ENCODE measurements around the gene CCDC158.
"Not testable (repeated sequence)": the region's sequence is repeated elsewhere in the genome, so short reads cannot be mapped to it uniquely, and the experiment has no call there.

Gene CCDC158

GRCh38 chr4:76420762-76421581 lies at the start of gene CCDC158:
Gene CCDC158, minus strand, starts transcription at chr4:76421141. Its CDS starts 17,934 bp downstream, at chr4:76403207.
- DNase-seq: no peak

GRCh38 chr4:76470532-76470931 lies 49.6 kb upstream of the CCDC158 start:
- no peak for DNase-seq

DNA sequence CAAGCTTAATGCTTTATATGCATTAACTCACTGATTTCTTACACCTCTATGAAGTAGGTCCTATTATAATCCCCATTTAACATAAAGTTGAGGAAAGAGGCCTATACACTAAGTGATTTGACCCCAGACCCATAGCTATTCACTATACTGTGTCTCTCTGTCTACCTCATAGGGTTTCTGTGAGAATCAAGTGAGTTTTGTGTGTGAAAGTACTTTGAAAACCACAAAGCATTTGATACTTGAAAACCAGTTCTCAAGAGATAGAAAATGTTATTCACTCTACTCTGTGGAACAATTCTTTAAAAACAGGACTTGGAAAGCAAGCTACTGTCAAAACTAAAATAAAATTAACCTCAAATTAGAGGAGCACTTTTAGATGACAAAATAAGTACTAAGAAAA lies 49.1 kb upstream of the CCDC158 start:
- no peak for DNase-seq

- DNase-seq: no peak
Measured at GRCh38 chr4:76463568-76463967, 42.6 kb upstream of the CCDC158 start.

GRCh38 chr4:76459291-76459723 lies 38.4 kb upstream of the CCDC158 start:
- DNase-seq: no peak

- no peak for DNase-seq
Measured at GRCh38 chr4:76458825-76459224, 37.9 kb upstream of the CCDC158 start.

- DNase-seq: no peak
Measured at GRCh38 chr4:76458297-76458696, 37.4 kb upstream of the CCDC158 start.

GRCh38 chr4:76457885-76458284 lies 36.9 kb upstream of the CCDC158 start:
- no peak for DNase-seq

DNA sequence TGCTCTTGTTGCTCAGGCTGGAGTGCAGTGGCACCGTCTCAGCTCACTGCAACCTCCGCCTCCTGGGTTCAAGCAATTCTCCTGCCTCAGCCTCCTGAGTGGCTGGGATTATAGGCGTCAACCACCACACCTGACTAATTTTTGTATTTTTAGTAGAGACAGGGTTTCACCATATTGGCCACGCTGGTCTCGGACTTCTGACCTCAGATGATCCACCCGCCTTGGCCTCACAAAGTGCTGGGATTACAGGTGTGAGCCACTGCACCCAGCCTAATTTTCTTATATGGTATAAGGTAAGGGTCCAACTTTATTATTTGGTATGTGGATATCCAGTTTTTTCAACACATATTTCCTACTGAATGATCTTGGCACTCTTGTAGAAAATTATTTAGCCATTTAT lies 33.1 kb upstream of the CCDC158 start:
- not testable (repeated sequence) for DNase-seq

DNA sequence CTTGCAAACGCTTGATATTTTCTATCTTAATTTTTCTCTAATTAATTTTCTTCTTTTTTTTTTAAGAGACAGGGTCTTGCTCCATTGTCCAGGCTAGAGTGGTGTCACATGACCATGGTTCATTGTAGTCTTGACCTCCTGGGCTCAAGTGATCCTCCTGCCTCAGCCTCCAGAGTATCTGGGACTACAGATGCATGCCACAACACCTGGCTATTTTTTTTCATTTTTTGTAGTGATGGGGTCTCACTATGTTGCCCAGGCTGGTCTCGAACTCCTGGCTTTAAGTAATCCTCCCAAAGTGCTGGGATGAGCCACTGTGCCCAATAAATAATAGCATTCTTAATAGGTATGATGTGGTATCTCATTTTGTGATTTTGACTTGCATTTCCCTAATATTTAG lies 32.3 kb upstream of the CCDC158 start:
- no peak for DNase-seq

GRCh38 chr4:76449833-76450232 lies 28.9 kb upstream of the CCDC158 start:
- DNase-seq: no peak

DNA sequence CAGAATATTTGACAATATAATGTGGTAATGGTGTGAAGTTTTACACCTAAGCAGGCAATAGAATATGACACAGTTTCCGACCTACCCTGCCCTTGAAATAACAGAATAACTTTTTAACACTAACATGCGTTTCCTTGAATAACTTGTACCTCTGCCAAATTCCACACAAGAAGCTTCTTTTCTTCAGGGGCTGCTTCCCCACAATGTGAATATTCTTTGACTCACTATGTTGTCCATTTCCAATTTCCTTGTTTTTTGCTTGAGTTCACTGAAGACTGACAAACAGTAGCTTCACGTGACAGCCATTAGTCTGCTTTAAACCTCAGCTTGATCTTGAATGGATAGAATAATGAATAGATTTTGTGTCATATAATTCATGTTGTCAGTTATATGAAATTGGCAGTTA lies 28.4 kb upstream of the CCDC158 start:
- DNase-seq: no peak

DNA sequence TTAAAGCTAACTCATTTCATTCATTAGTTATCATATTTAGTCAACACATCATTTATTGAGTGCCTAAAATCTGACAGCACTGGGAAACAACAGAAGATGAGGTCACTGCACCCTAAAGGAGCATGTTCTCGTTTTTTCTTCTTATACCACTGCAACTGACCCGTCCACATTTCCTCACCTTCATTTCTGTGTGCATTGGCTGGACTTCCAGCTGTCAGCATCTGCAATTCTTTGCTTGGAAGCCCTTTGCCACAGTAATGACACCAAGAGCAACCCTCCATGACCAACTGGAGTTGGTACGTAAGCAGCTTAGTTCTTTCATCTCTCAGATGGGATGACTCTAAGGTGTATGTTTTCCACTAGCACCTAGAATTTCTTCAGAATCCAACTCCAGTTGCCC lies 27.3 kb upstream of the CCDC158 start:
- no peak for DNase-seq

DNA sequence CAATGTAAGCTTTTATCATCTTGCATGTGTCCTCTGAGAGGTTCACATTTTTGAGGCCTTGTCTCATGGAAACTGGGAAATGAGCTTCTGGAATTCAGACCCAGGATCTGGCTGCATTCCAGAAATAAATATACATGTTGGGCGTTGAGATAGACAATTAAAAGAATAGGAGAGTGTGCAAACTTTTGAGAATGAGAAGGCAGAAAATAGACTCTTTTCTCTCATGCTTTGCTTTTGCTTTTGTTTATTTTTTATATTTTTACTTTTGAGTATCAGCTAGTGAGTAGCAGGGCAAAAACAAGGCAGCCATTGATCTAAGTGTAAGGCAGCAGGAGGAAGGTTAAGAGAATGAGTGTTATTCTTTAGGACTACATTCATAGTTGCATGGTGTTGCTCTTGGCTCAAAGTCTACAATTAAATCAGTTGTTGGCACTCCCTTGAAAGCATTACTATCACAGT lies 26.5 kb upstream of the CCDC158 start:
- no peak for DNase-seq

DNA sequence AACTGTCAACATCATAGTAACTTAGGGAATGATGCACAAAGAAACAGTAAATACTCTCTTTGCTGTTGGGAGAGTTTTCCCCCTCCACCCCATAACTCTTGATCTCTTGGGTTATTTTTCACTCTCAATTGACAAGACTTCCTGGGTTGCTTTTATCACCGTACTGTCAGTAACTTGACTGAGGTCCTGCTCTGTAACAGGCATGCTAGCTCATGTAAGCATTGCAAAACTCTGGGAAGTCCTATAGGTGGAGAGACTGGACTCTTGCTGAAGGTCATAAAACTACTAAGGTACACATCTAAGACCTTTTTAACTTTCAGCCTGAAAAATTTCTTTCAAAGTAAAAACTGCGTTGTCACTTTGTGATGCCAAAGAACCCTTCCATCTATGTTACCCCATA lies 25.0 kb upstream of the CCDC158 start:
- no peak for DNase-seq

DNA sequence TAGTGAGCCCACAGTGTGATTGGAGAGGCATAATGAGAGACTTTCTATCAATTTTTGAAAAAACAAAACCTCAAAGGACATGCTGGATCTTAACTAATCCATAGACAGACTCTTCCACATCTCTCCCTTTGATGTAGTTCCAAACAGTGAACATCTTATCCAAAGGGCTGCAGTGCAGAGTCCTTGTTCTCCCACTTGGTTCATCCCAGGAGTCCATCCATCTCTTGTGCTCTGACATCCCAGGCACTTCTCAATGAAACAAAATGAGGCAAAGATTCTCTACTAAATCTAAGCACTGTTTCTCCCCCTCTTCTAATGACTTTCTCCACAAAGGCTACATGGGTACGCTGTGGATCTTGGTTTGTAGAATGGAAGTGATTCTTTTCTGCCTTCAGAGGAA lies 22.4 kb upstream of the CCDC158 start:
- DNase-seq: no peak

DNA sequence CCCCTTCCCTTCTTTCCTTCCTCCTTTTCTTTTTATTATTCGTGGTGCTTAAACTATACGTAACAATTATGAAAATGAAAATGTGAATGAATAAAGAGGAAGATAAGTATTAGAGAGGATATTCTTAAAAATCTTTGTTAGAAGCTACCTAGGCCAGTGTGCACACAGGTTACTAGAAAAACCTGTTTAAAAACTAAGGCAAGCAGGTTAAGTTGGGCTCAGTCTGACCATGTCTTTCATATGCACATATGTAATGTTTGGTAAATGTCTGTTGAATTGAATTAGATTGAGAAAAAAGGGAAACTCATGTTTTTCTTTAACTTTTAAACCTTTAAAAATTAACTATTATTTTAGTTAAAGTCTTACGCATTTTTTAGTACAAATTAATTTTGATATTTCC lies 21.9 kb upstream of the CCDC158 start:
- no peak for DNase-seq

- DNase-seq: no peak
Measured at GRCh38 chr4:76441881-76442280, 20.9 kb upstream of the CCDC158 start.

DNA sequence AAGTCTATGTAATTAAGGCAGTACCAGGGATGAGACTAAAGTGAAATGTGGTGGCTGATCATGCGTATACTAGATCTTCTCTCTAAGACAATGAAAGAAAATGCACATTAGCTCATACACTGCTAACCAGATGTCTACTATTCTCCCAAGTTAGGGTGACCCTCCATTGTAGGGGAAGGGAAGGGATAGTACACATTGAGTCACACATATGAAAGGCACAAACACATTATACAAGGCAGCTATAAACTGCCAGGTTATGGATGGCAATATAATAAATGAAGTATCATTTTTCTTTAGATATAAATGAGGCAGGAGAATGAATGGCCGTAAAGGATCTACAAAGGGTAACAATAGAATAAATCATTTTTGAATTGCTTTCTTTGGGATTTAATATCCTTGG lies 18.6 kb upstream of the CCDC158 start:
- DNase-seq: no peak

- no peak for DNase-seq
Measured at GRCh38 chr4:76435528-76436319, 14.8 kb upstream of the CCDC158 start.

DNA sequence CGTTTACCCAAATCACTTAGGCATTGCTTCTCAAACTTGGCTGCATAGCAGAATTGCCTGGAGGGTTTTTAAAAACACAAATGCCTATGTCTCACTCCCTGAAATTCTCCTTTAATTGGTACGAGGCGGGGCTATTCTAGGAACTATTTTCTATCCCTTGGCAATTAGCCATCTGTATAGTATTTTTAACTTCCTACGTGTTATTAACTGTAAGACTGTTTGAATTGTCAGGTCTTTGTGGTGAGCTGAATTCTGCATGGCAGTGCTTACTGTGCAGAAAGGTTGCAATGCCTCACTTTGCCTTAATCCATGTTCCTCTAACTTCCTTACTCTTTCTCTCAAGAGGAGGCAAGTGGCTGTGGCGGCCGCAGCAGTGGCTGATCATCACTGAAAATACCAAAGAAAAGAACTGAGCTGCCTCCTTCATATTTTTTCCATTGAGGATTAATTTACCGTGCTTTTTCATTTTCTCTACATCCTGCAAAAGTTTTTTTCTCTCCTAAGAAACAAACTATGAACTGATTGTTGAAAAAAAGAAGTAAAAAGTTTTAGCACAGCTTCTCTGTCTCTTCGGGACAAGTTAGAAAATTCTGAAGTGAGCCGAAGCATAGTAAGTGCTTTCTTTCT lies 14.1 kb upstream of the CCDC158 start, which contains the start of gene SHROOM3:
SHROOM3 (plus strand) TSS at position 329 of the 627 bp plus-strand sequence. CDS start 824 bp downstream, outside the sequence.
- DNase-seq: no peak

DNA sequence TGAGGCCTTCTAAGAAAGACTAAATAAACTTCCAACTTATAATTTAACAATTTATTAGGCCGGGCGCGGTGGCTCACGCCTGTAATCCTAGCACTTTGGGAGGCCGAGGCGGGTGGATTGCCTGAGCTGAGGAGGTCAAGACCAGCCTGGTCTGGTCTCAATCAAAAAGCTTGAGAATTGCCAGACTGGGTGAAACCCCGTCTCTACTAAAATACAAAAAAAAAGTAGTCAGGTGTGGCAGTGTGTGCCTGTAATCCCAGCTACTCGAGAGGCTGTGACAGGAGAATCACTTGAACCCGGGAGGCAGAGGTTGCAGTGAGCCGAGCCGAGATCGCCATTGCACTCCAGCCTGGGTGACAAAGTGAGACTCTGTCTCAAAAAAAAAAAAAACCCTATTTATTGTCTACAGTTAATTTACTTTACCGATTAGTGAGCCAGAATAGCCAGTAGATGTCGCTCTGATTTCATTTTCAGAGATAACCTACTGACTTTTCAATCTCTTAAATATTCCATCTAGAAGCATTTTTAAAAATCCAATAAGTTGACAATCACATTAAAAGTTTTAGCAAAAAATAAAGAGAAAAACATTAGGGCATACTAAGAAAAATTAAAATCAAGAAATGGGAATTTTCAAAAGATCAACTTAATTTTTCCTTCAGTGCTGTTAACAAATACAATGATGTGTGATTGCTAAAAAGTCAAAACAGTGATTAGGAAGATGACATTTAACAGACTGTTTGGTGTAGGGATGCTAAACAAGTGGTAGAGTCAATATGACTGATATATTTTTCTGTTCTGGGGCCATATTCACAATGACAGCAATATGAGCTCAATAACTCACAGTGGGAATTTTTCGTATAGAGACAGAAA lies 9.8 kb upstream of the CCDC158 start:
- DNase-seq: no peak
